Nephron (organoid): Measurements from ENCODE around the gene C7orf25.

Experiments used
- H3K27ac Mint-ChIP-seq, 3 experiments: 2 replicates each; pipeline ENCODE4 v1.8.0; 2020; ENCODE audit warnings: mixed read lengths in 3 of 3, mild to moderate bottlenecking in 2 of 3, moderate library complexity in 1 of 3
- H3K27me3 Mint-ChIP-seq: 2 replicates; pipeline ENCODE4 v1.8.0; 2021; ENCODE audit warnings: low read depth, mild to moderate bottlenecking, moderate library complexity, mixed read lengths
- H3K36me3 Mint-ChIP-seq: 2 replicates; pipeline ENCODE4 v1.8.0; 2020; ENCODE audit warnings: low read depth, mixed read lengths
- H3K4me1 Mint-ChIP-seq: 2 replicates; pipeline ENCODE4 v1.8.0; 2020; ENCODE audit warnings: mixed read lengths
- H3K4me3 Mint-ChIP-seq, 3 experiments: 2 replicates each; pipeline ENCODE4 v1.8.0; 2020; ENCODE audit warnings: mild to moderate bottlenecking in 3 of 3, mixed read lengths in 3 of 3, moderate library complexity in 2 of 3
- H3K9me3 Mint-ChIP-seq: 2 replicates; pipeline ENCODE4 v1.8.0; 2020; ENCODE audit warnings: mixed read lengths
- TF ChIP-seq, protein P1 (sequence below), 3 experiments: fragments of 200-600 bp; sonication (generic); IDR thresholded peaks; one replicate each; pipeline ENCODE4 v1.5.0; 2021; ENCODE audit warnings: antibody characterized with exemption in 3 of 3; ENCODE audit not compliant: unreplicated experiment in 3 of 3

The C7orf25 gene

GRCh38 chr7:42953994-42954393 lies 42.1 kb upstream of the C7orf25 start:
- H3K4me3 Mint-ChIP-seq, result no peak overlapping the region
- peaks cover 5% of the 10 kb centered on the region for H3K27me3 Mint-ChIP-seq
- no peak overlapping the region for H3K27ac Mint-ChIP-seq
- no peaks in the 10 kb centered on the region for H3K4me1 Mint-ChIP-seq
- TF ChIP-seq, protein P1, sequence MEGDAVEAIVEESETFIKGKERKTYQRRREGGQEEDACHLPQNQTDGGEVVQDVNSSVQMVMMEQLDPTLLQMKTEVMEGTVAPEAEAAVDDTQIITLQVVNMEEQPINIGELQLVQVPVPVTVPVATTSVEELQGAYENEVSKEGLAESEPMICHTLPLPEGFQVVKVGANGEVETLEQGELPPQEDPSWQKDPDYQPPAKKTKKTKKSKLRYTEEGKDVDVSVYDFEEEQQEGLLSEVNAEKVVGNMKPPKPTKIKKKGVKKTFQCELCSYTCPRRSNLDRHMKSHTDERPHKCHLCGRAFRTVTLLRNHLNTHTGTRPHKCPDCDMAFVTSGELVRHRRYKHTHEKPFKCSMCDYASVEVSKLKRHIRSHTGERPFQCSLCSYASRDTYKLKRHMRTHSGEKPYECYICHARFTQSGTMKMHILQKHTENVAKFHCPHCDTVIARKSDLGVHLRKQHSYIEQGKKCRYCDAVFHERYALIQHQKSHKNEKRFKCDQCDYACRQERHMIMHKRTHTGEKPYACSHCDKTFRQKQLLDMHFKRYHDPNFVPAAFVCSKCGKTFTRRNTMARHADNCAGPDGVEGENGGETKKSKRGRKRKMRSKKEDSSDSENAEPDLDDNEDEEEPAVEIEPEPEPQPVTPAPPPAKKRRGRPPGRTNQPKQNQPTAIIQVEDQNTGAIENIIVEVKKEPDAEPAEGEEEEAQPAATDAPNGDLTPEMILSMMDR (IDR thresholded peaks at IDR 0.05; ENCODE audit: unreplicated experiment in 3 of 3), result no peak
- H3K9me3 Mint-ChIP-seq, result peaks cover 9% of the 10 kb centered on the region
- no peaks in the 10 kb centered on the region for H3K36me3 Mint-ChIP-seq

- H3K9me3 Mint-ChIP-seq, result peaks cover 9% of the 10 kb centered on the region
- H3K27me3 Mint-ChIP-seq, result peaks cover 5% of the 10 kb centered on the region
- TF ChIP-seq, protein P1 (IDR thresholded peaks at IDR 0.05; ENCODE audit: unreplicated experiment in 3 of 3), result no peak
- no peaks in the 10 kb centered on the region for H3K4me1 Mint-ChIP-seq
- H3K36me3 Mint-ChIP-seq, result no peaks in the 10 kb centered on the region
- no peak overlapping the region for H3K4me3 Mint-ChIP-seq
- no peak overlapping the region for H3K27ac Mint-ChIP-seq
Observed at GRCh38 chr7:42952328-42952727, 40.5 kb upstream of the C7orf25 start.

DNA sequence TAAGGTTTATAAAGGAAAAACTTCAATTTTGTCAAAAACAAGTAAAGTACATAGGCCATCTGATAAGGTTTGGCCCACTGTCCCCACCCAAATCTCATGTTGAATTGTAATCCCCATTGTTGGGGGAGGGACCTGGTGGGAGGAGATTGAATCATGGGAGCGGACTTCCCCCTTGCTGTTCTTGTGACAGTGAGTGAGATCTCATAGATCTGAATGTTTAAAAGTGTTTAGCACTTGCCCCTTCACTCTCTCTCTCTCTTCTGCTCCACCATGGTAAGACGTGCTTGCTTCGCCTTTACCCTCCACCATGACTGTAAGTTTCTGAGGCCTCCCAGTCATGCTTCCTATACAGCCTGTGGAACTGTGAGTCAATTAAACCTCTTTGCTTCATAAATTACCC lies 38.5 kb upstream of the C7orf25 start:
- H3K27me3 Mint-ChIP-seq, result peaks cover 5% of the 10 kb centered on the region
- TF ChIP-seq, protein P1 (IDR thresholded peaks at IDR 0.05; ENCODE audit: unreplicated experiment in 3 of 3), result no peak
- no peak overlapping the region for H3K4me3 Mint-ChIP-seq
- no peak overlapping the region for H3K27ac Mint-ChIP-seq
- peaks cover 3% of the 10 kb centered on the region for H3K9me3 Mint-ChIP-seq
- H3K36me3 Mint-ChIP-seq, result no peaks in the 10 kb centered on the region
- H3K4me1 Mint-ChIP-seq, result no peaks in the 10 kb centered on the region

GRCh38 chr7:42947521-42947920 lies 35.7 kb upstream of the C7orf25 start:
- Mint-ChIP-seq H3K27ac (no peak overlapping the region), H3K9me3 (no peaks in the 10 kb centered on the region), H3K27me3 (peaks cover 9% of the 10 kb centered on the region), H3K4me3 (no peak overlapping the region), H3K36me3 (no peaks in the 10 kb centered on the region), H3K4me1 (no peaks in the 10 kb centered on the region)
- TF ChIP-seq, protein P1 (IDR thresholded peaks at IDR 0.05; ENCODE audit: unreplicated experiment in 3 of 3), result no peak

- no peaks in the 10 kb centered on the region for H3K4me1 Mint-ChIP-seq
- no peak overlapping the region for H3K27ac Mint-ChIP-seq
- no peaks in the 10 kb centered on the region for H3K36me3 Mint-ChIP-seq
- no peaks in the 10 kb centered on the region for H3K9me3 Mint-ChIP-seq
- no peak overlapping the region for H3K4me3 Mint-ChIP-seq
- H3K27me3 Mint-ChIP-seq, result peaks cover 9% of the 10 kb centered on the region
- TF ChIP-seq, protein P1 (IDR thresholded peaks at IDR 0.05; ENCODE audit: unreplicated experiment in 3 of 3), result no peak
Observed at GRCh38 chr7:42946627-42946950, 34.7 kb upstream of the C7orf25 start.

GRCh38 chr7:42945821-42946626 lies 34.2 kb upstream of the C7orf25 start:
- Mint-ChIP-seq H3K27me3 (peaks cover 9% of the 10 kb centered on the region), H3K9me3 (no peaks in the 10 kb centered on the region)
- TF ChIP-seq, protein P1 (IDR thresholded peaks at IDR 0.05; ENCODE audit: unreplicated experiment in 3 of 3), result no peak

More at GRCh38 chr7:42945821-42946626, 34.2 kb upstream of the C7orf25 start:
- no peak overlapping the region for H3K27ac Mint-ChIP-seq
- H3K36me3 Mint-ChIP-seq, result no peaks in the 10 kb centered on the region
- H3K4me1 Mint-ChIP-seq, result no peaks in the 10 kb centered on the region
- H3K4me3 Mint-ChIP-seq, result no peak overlapping the region
